Pulmonary artery endothelial cell (primary cell): Measurements from ENCODE around the gene ELOVL2. TPM values are rescaled to one million over a fixed set of nuclear protein-coding genes. Genes with fewer than 3 reads are reported as not detected.
"Not testable (repeated sequence)": the region's sequence is repeated elsewhere in the genome, so short reads cannot be mapped to it uniquely, and the experiment has no call there.

Experiments
- DNase-seq: peaks from one replicate; pipeline ENCODE4 v3.0.0-alpha.2; 2011; ENCODE audit warnings: low read depth, low spot score
- total RNA-seq: library from RNA; depleted of rRNA; stranded (reverse); fragments of >200 nt; gene quantifications from 2 replicates; pipeline ENCODE4 v1.2.3, GENCODE V29; 2014

ELOVL2 gene
- total RNA-seq, 1 donor from 2014 or later: not detected

- DNase-seq: no peak
Measured at GRCh38 chr6:11023032-11023431, 21.1 kb downstream of the ELOVL2 start.

GRCh38 chr6:11021714-11022113 is 22.4 kb downstream of the ELOVL2 start:
- no peak for DNase-seq

GRCh38 chr6:11021003-11021402 is 23.1 kb downstream of the ELOVL2 start:
- no peak for DNase-seq

GRCh38 chr6:11018225-11018624 is 25.9 kb downstream of the ELOVL2 start:
- no peak for DNase-seq

GRCh38 chr6:11017090-11017489 is 27.0 kb downstream of the ELOVL2 start:
- no peak for DNase-seq

- DNase-seq: no peak
Measured at GRCh38 chr6:11016452-11016851, 27.7 kb downstream of the ELOVL2 start.

GRCh38 chr6:11015102-11015501 is 29.0 kb downstream of the ELOVL2 start:
- DNase-seq: no peak

GRCh38 chr6:11013721-11014070 is 30.4 kb downstream of the ELOVL2 start:
- no peak for DNase-seq

- DNase-seq: no peak
Measured at GRCh38 chr6:11012976-11013720, 31.0 kb downstream of the ELOVL2 start.

GRCh38 chr6:11012295-11012754 is 31.8 kb downstream of the ELOVL2 start:
- no peak for DNase-seq

- DNase-seq: no peak
Measured at GRCh38 chr6:11011787-11012234, 32.3 kb downstream of the ELOVL2 start.

GRCh38 chr6:11009353-11009752 is 34.8 kb downstream of the ELOVL2 start:
- DNase-seq: no peak

- DNase-seq: no peak
Measured at GRCh38 chr6:11008821-11009220, 35.3 kb downstream of the ELOVL2 start.

GRCh38 chr6:11007715-11008608 is 36.1 kb downstream of the ELOVL2 start:
- no peak for DNase-seq

GRCh38 chr6:11006061-11006460 is 38.0 kb downstream of the ELOVL2 start:
- DNase-seq: no peak

GRCh38 chr6:11003297-11003696 is 40.8 kb downstream of the ELOVL2 start:
- not testable (repeated sequence) for DNase-seq

GRCh38 chr6:11002176-11002575 is 41.9 kb downstream of the ELOVL2 start:
- no peak for DNase-seq

- DNase-seq: no peak
Measured at GRCh38 chr6:10999994-11000393, 44.1 kb downstream of the ELOVL2 start.

GRCh38 chr6:10995114-10995707 is 48.9 kb downstream of the ELOVL2 start:
- DNase-seq: no peak

GRCh38 chr6:10993896-10994295 is 50.2 kb downstream of the ELOVL2 start:
- no peak for DNase-seq

GRCh38 chr6:10991115-10991514 is 53.0 kb downstream of the ELOVL2 start:
- no peak for DNase-seq

GRCh38 chr6:10989587-10989986 is 54.5 kb downstream of the ELOVL2 start:
- no peak for DNase-seq
